Right lobe of liver (tissue), 4 donors: Measurements from ENCODE around the gene CLDN3.

ENCODE experiments used
- CTCF ChIP-seq, 4 donors: fragments of 200-600 bp in 3 of 4; fragments of 450-650 bp in 1 of 4; IDR thresholded peaks; one replicate each; pipeline versions ENCODE4 v1.5.1 to v1.8.0; 2016 to 2022; ENCODE audit warnings: antibody characterized with exemption in 4 of 4, mild to moderate bottlenecking in 2 of 4
- POLR2A ChIP-seq: fragments of 450-650 bp; IDR thresholded peaks from one replicate; pipeline ENCODE4 v1.6.1; 2017; ENCODE audit warnings: antibody characterized with exemption, mild to moderate bottlenecking
- donor health status: DM: no; HTN: no; CAD: no.
- donor health status: DM: no; HTN: no; CAD: no.
- donor health status: DM: no; HTN: yes; CAD: no.

- TF ChIP-seq POLR2A (no peak), CTCF (IDR thresholded peaks at IDR 0.05) (no peak)
Observed at GRCh38 chr7:73817121-73817520, 47.1 kb upstream of the CLDN3 start.
